HEK293 (cell line): ENCODE measurements around the gene ARID3A.

Source experiments
- GLI2 ChIP-seq: fragments of 450-650 bp; formaldehyde crosslinking; IDR thresholded peaks from 2 replicates; pipeline ENCODE4; 2017; ENCODE audit warnings: missing biosample characterization, missing genetic modification characterization, low read depth, borderline replicate concordance
- GLIS1 ChIP-seq: fragments of 450-650 bp; formaldehyde crosslinking; IDR thresholded peaks from 2 replicates; pipeline ENCODE4 v1.5.1; 2016; ENCODE audit warnings: missing biosample characterization, missing genetic modification characterization
- GLIS2 ChIP-seq: fragments of 450-650 bp; formaldehyde crosslinking; IDR thresholded peaks from 2 replicates; pipeline ENCODE4 v1.5.1; 2016; ENCODE audit warnings: missing biosample characterization, missing genetic modification characterization
- KLF10 ChIP-seq: fragments of 450-650 bp; IDR thresholded peaks from 2 replicates; pipeline ENCODE4 v1.5.1; 2018; ENCODE audit warnings: missing biosample characterization, mild to moderate bottlenecking, missing genetic modification characterization
- MYNN ChIP-seq: fragments of 450-650 bp; formaldehyde crosslinking; IDR thresholded peaks from 2 replicates; pipeline ENCODE4 v1.5.1; 2016; ENCODE audit warnings: missing biosample characterization, missing genetic modification characterization, borderline replicate concordance
- RBAK ChIP-seq: fragments of 450-650 bp; formaldehyde crosslinking; IDR thresholded peaks from 2 replicates; pipeline ENCODE4 v1.5.1; 2016; ENCODE audit warnings: missing biosample characterization, missing genetic modification characterization
- SETDB1 ChIP-seq: IDR thresholded peaks from one replicate; pipeline ENCODE4 v1.6.1; 2017; ENCODE audit warnings: mild to moderate bottlenecking, low read length, moderate library complexity, mixed read lengths; ENCODE audit not compliant: insufficient read length
- ZBTB17 ChIP-seq: fragments of 450-650 bp; formaldehyde crosslinking; IDR thresholded peaks from 2 replicates; pipeline ENCODE4 v1.5.1; 2016; ENCODE audit warnings: missing biosample characterization, missing genetic modification characterization
- ZBTB21 ChIP-seq: fragments of 450-650 bp; formaldehyde crosslinking; IDR thresholded peaks from 2 replicates; pipeline ENCODE4 v1.5.1; 2017; ENCODE audit warnings: missing biosample characterization, missing genetic modification characterization
- ZBTB48 ChIP-seq: fragments of 450-650 bp; formaldehyde crosslinking; IDR thresholded peaks from 2 replicates; pipeline ENCODE4 v1.5.1; 2016; ENCODE audit warnings: missing biosample characterization, missing genetic modification characterization
- ZEB2 ChIP-seq: fragments of 450-650 bp; formaldehyde crosslinking; IDR thresholded peaks from 2 replicates; pipeline ENCODE4 v1.5.1; 2016; ENCODE audit warnings: missing biosample characterization, missing genetic modification characterization
- ZFHX2 ChIP-seq: fragments of 450-650 bp; formaldehyde crosslinking; conservative IDR thresholded peaks from 2 replicates; pipeline ENCODE4 v1.5.1; 2016; ENCODE audit warnings: missing biosample characterization, missing genetic modification characterization
- ZNF169 ChIP-seq: fragments of 450-650 bp; formaldehyde crosslinking; IDR thresholded peaks from 2 replicates; pipeline ENCODE4 v1.5.1; 2016; ENCODE audit warnings: missing biosample characterization, missing genetic modification characterization
- ZNF239 ChIP-seq: fragments of 450-650 bp; formaldehyde crosslinking; IDR thresholded peaks from 2 replicates; pipeline ENCODE4 v1.5.1; 2016; ENCODE audit warnings: missing biosample characterization, missing genetic modification characterization
- ZNF311 ChIP-seq: fragments of 450-650 bp; formaldehyde crosslinking; IDR thresholded peaks from 2 replicates; pipeline ENCODE4 v1.5.1; 2017; ENCODE audit warnings: missing biosample characterization, missing genetic modification characterization, borderline replicate concordance
- ZNF37A ChIP-seq: fragments of 450-650 bp; IDR thresholded peaks from 2 replicates; pipeline ENCODE4 v1.5.1; 2018; ENCODE audit warnings: missing biosample characterization, missing genetic modification characterization
- ZNF391 ChIP-seq: fragments of 450-650 bp; formaldehyde crosslinking; IDR thresholded peaks from 2 replicates; pipeline ENCODE4 v1.5.1; 2016; ENCODE audit warnings: low read depth, missing biosample characterization, missing genetic modification characterization, borderline replicate concordance
- ZNF433 ChIP-seq: fragments of 450-650 bp; formaldehyde crosslinking; IDR thresholded peaks from 2 replicates; pipeline ENCODE4 v1.5.1; 2016; ENCODE audit warnings: missing biosample characterization, missing genetic modification characterization, low read depth
- ZNF501 ChIP-seq: fragments of 450-650 bp; formaldehyde crosslinking; IDR thresholded peaks from 2 replicates; pipeline ENCODE4 v1.5.1; 2016; ENCODE audit warnings: missing biosample characterization, missing genetic modification characterization
- ZNF549 ChIP-seq: fragments of 450-650 bp; IDR thresholded peaks from 2 replicates; pipeline ENCODE4 v1.5.1; 2018; ENCODE audit warnings: missing biosample characterization, missing genetic modification characterization, mild to moderate bottlenecking, inconsistent platforms, moderate library complexity
- ZNF560 ChIP-seq: fragments of 450-650 bp; formaldehyde crosslinking; IDR thresholded peaks from 2 replicates; pipeline ENCODE4 v1.5.1; 2017; ENCODE audit warnings: missing biosample characterization, missing genetic modification characterization, borderline replicate concordance
- ZNF571 ChIP-seq: fragments of 450-650 bp; formaldehyde crosslinking; IDR thresholded peaks from 2 replicates; pipeline ENCODE4 v1.5.0; 2017; ENCODE audit warnings: missing biosample characterization, missing genetic modification characterization
- ZNF621 ChIP-seq: fragments of 450-650 bp; formaldehyde crosslinking; IDR thresholded peaks from 2 replicates; pipeline ENCODE4 v1.5.1; 2017; ENCODE audit warnings: missing biosample characterization, missing genetic modification characterization
- ZNF623 ChIP-seq: fragments of 450-650 bp; formaldehyde crosslinking; IDR thresholded peaks from 2 replicates; pipeline ENCODE4 v1.5.1; 2016; ENCODE audit warnings: missing biosample characterization, missing genetic modification characterization
- ZNF837 ChIP-seq: fragments of 450-650 bp; formaldehyde crosslinking; IDR thresholded peaks from 2 replicates; pipeline ENCODE4 v1.5.1; 2016; ENCODE audit warnings: missing biosample characterization, missing genetic modification characterization
- TF ChIP-seq, protein P1 (sequence below): fragments of 450-650 bp; formaldehyde crosslinking; IDR thresholded peaks from 2 replicates; pipeline ENCODE4 v1.5.1; 2017; ENCODE audit warnings: missing biosample characterization, missing genetic modification characterization
- TF ChIP-seq, protein P2 (sequence below): fragments of 450-650 bp; formaldehyde crosslinking; IDR thresholded peaks from 2 replicates; pipeline ENCODE4 v1.5.1; 2016; ENCODE audit warnings: missing biosample characterization, missing genetic modification characterization
- TF ChIP-seq, protein P3 (sequence below): fragments of 450-650 bp; formaldehyde crosslinking; IDR thresholded peaks from 2 replicates; pipeline ENCODE4 v1.5.1; 2016; ENCODE audit warnings: missing biosample characterization, missing genetic modification characterization, borderline replicate concordance
- TF ChIP-seq, protein P4 (sequence below): fragments of 450-650 bp; formaldehyde crosslinking; IDR thresholded peaks from 2 replicates; pipeline ENCODE4 v1.5.1; 2016; ENCODE audit warnings: missing biosample characterization, missing genetic modification characterization, borderline replicate concordance
- TF ChIP-seq, protein P5 (sequence below): fragments of 450-650 bp; formaldehyde crosslinking; IDR thresholded peaks from 2 replicates; pipeline ENCODE4 v1.5.0; 2017; ENCODE audit warnings: missing biosample characterization, missing genetic modification characterization, borderline replicate concordance

The ARID3A gene

DNA sequence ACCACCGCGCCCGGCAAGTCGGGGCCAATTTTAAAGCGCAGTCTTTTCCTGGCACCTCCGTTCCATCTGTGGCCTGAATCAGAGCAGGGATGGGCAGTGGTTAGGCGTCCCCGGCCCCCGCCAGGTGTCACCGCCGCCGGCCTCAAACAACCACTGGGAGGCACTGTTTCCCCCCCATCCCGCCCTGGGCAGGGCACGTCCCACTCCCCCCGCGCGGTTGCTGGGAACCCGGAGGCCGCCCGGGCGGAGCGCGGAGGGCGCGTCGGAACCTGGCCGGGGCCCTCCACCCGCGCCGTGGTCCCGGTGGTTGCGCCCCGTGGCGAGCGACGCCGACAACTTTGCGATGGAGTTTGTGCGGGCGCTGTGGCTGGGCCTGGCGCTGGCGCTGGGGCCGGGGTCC, 74.3 kb downstream of the ARID3A start, which contains the start of gene GRIN3B (continued):
- TF ChIP-seq ZNF621 (no peak), ZFHX2 (peak; percentile 65), GLIS1 (peak; percentile 75), ZNF501 (tag by site-specific recombination) (no peak), ZNF239 (tag by site-specific recombination) (no peak), ZNF623 (tag by site-specific recombination) (no peak), GLI2 (tag by site-specific recombination) (no peak), ZNF571 (no peak), ZNF837 (no peak), ZBTB48 (peak; percentile 51), ZNF433 (tag by site-specific recombination) (no peak), MYNN (tag by site-specific recombination) (no peak), GLIS2 (tag by site-specific recombination) (peak; percentile 78), ZEB2 (tag by site-specific recombination) (peak; percentile 81), ZNF169 (tag by site-specific recombination) (no peak), KLF10 (tag by site-specific recombination) (peak; percentile 55; the same call in 1 of the 2 replicates), ZNF37A (tag by site-specific recombination) (no peak), ZBTB17 (tag by site-specific recombination) (no peak), ZNF560 (tag by site-specific recombination) (0 out of 2 replicates have a peak, but pooled peaks have one; percentile 6), ZBTB21 (tag by site-specific recombination) (no peak), ZNF549 (no peak), ZNF391 (peak; percentile 63; the same call in 1 of the 2 replicates), ZNF311 (no peak), RBAK (tag by site-specific recombination) (no peak), SETDB1 (no peak)
- TF ChIP-seq, protein P1, sequence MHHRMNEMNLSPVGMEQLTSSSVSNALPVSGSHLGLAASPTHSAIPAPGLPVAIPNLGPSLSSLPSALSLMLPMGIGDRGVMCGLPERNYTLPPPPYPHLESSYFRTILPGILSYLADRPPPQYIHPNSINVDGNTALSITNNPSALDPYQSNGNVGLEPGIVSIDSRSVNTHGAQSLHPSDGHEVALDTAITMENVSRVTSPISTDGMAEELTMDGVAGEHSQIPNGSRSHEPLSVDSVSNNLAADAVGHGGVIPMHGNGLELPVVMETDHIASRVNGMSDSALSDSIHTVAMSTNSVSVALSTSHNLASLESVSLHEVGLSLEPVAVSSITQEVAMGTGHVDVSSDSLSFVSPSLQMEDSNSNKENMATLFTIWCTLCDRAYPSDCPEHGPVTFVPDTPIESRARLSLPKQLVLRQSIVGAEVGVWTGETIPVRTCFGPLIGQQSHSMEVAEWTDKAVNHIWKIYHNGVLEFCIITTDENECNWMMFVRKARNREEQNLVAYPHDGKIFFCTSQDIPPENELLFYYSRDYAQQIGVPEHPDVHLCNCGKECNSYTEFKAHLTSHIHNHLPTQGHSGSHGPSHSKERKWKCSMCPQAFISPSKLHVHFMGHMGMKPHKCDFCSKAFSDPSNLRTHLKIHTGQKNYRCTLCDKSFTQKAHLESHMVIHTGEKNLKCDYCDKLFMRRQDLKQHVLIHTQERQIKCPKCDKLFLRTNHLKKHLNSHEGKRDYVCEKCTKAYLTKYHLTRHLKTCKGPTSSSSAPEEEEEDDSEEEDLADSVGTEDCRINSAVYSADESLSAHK (tag by site-specific recombination) = peak; percentile 40; the same call in 1 of the 2 replicates
- TF ChIP-seq, protein P2, sequence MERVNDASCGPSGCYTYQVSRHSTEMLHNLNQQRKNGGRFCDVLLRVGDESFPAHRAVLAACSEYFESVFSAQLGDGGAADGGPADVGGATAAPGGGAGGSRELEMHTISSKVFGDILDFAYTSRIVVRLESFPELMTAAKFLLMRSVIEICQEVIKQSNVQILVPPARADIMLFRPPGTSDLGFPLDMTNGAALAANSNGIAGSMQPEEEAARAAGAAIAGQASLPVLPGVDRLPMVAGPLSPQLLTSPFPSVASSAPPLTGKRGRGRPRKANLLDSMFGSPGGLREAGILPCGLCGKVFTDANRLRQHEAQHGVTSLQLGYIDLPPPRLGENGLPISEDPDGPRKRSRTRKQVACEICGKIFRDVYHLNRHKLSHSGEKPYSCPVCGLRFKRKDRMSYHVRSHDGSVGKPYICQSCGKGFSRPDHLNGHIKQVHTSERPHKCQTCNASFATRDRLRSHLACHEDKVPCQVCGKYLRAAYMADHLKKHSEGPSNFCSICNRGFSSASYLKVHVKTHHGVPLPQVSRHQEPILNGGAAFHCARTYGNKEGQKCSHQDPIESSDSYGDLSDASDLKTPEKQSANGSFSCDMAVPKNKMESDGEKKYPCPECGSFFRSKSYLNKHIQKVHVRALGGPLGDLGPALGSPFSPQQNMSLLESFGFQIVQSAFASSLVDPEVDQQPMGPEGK (tag by site-specific recombination) = peak; percentile 97
- TF ChIP-seq, protein P3, sequence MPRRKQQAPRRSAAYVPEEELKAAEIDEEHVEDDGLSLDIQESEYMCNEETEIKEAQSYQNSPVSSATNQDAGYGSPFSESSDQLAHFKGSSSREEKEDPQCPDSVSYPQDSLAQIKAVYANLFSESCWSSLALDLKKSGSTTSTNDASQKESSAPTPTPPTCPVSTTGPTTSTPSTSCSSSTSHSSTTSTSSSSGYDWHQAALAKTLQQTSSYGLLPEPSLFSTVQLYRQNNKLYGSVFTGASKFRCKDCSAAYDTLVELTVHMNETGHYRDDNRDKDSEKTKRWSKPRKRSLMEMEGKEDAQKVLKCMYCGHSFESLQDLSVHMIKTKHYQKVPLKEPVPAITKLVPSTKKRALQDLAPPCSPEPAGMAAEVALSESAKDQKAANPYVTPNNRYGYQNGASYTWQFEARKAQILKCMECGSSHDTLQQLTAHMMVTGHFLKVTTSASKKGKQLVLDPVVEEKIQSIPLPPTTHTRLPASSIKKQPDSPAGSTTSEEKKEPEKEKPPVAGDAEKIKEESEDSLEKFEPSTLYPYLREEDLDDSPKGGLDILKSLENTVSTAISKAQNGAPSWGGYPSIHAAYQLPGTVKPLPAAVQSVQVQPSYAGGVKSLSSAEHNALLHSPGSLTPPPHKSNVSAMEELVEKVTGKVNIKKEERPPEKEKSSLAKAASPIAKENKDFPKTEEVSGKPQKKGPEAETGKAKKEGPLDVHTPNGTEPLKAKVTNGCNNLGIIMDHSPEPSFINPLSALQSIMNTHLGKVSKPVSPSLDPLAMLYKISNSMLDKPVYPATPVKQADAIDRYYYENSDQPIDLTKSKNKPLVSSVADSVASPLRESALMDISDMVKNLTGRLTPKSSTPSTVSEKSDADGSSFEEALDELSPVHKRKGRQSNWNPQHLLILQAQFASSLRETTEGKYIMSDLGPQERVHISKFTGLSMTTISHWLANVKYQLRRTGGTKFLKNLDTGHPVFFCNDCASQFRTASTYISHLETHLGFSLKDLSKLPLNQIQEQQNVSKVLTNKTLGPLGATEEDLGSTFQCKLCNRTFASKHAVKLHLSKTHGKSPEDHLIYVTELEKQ = peak; percentile 47; the same call in 1 of the 2 replicates
- TF ChIP-seq, protein P4, sequence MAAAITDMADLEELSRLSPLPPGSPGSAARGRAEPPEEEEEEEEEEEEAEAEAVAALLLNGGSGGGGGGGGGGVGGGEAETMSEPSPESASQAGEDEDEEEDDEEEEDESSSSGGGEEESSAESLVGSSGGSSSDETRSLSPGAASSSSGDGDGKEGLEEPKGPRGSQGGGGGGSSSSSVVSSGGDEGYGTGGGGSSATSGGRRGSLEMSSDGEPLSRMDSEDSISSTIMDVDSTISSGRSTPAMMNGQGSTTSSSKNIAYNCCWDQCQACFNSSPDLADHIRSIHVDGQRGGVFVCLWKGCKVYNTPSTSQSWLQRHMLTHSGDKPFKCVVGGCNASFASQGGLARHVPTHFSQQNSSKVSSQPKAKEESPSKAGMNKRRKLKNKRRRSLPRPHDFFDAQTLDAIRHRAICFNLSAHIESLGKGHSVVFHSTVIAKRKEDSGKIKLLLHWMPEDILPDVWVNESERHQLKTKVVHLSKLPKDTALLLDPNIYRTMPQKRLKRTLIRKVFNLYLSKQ (tag by site-specific recombination) = no peak
- TF ChIP-seq, protein P5, sequence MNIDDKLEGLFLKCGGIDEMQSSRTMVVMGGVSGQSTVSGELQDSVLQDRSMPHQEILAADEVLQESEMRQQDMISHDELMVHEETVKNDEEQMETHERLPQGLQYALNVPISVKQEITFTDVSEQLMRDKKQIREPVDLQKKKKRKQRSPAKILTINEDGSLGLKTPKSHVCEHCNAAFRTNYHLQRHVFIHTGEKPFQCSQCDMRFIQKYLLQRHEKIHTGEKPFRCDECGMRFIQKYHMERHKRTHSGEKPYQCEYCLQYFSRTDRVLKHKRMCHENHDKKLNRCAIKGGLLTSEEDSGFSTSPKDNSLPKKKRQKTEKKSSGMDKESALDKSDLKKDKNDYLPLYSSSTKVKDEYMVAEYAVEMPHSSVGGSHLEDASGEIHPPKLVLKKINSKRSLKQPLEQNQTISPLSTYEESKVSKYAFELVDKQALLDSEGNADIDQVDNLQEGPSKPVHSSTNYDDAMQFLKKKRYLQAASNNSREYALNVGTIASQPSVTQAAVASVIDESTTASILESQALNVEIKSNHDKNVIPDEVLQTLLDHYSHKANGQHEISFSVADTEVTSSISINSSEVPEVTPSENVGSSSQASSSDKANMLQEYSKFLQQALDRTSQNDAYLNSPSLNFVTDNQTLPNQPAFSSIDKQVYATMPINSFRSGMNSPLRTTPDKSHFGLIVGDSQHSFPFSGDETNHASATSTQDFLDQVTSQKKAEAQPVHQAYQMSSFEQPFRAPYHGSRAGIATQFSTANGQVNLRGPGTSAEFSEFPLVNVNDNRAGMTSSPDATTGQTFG (tag by site-specific recombination) = no peak
